B cell (primary cell): ENCODE data around the gene OTULIN.

Experiments
- CTCF ChIP-seq: fragments of 200-600 bp; IDR thresholded peaks from one replicate; pipeline ENCODE4 v1.8.0; 2022; ENCODE audit warnings: antibody characterized with exemption, mild to moderate bottlenecking
- EZH2 ChIP-seq: IDR thresholded peaks from 2 replicates; pipeline ENCODE4 v1.6.1; 2012; ENCODE audit warnings: borderline replicate concordance, low read depth, mild to moderate bottlenecking, moderate library complexity, low read length; ENCODE audit not compliant: insufficient read depth, poor library complexity, severe bottlenecking

- no peak for TF ChIP-seq CTCF
- TF ChIP-seq EZH2: no peak
These were observed 61.7 kb downstream of the OTULIN start for GRCh38 chr5:14726066-14726838.
